GM12873 (cell line): ENCODE measurements around the gene GIT1.

Experiments
- TF ChIP-seq, protein P1 (sequence below): IDR thresholded peaks from 2 replicates; pipeline ENCODE4 v1.5.1; 2012; ENCODE audit warnings: low read depth, mild to moderate bottlenecking, moderate library complexity, low read length, control low read depth; ENCODE audit not compliant: insufficient read depth; ENCODE audit errors: missing control alignments

Gene GIT1

DNA sequence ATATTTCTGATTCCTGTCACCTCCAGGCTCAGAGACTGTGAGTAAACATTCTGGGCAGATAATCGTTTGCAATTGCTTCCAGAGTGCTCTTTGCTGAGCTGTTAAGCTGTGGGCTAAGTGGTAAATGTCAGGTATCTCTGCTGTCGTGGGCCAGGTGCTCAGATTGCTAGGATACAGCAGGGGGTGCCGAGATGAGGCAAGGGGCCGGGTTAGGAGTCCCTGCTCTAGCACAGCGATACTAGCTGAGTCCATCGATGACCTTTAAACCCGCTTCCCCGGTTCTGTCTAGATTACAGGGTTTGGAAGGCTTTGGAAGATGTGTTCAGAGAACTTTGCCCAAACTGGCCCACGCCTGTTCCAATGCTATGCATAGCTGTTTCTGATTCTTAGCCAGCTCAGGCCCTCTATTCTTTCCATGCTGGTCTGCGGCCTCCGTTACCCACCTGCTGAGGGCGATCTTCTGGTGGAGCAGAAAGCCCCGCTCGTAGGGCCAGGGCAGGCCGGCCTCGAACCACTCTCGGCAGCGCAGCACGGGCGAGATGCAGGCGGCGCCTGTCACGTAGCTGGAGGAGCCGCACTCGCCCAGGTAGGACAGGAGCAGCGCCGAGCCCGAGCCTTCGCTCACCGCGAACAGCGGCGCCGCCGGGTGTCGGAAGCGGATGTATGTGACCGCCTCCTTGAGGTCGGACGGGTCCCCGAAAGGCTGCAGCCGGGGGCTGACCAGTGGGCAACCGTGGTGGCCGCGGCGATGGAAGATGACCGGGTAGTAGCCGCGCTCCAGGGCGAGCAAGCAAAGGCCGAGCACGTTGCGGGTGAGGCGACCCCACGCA, 23.6 kb downstream of the GIT1 start:
- TF ChIP-seq, protein P1, sequence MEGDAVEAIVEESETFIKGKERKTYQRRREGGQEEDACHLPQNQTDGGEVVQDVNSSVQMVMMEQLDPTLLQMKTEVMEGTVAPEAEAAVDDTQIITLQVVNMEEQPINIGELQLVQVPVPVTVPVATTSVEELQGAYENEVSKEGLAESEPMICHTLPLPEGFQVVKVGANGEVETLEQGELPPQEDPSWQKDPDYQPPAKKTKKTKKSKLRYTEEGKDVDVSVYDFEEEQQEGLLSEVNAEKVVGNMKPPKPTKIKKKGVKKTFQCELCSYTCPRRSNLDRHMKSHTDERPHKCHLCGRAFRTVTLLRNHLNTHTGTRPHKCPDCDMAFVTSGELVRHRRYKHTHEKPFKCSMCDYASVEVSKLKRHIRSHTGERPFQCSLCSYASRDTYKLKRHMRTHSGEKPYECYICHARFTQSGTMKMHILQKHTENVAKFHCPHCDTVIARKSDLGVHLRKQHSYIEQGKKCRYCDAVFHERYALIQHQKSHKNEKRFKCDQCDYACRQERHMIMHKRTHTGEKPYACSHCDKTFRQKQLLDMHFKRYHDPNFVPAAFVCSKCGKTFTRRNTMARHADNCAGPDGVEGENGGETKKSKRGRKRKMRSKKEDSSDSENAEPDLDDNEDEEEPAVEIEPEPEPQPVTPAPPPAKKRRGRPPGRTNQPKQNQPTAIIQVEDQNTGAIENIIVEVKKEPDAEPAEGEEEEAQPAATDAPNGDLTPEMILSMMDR = no peak

DNA sequence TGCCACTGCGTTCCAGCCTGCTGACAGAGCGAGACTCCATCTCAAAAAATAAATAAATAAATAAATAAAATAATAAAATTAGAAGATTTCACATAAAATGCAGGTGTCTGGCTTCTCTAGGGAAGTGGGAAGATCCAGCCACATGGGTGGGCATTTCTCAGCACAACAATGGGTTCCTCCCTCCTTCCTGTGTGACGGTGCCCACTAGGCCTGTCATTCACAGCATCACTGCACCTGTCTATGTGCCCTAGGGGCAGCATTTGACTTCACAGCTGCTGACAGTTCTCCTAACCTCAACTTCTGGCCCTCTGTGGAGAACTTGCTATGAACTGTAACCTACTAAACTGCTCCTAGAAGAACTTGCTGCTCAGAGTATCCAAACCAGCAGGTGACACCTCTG, 25.6 kb downstream of the GIT1 start:
- TF ChIP-seq, protein P1 = no peak

DNA sequence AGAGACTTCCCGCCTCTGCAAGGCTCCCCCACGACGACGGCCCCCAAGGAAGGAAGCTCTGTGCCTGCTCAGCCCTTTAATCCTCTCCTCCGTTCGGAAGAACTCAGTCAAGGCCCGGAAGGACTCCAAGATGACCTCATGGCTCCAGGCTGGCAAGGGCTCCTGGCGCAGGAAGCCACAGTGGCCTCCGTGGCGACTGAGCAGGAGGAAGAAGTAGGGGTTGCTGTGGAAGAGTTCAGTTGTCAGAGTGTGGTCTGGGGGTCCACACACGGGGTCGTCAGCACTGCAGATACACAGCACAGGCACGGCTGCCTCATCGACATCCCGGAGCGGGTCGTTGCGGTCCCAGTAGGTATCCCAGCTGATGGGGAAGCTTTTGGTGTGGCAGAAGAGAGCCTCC, 26.8 kb downstream of the GIT1 start:
- TF ChIP-seq, protein P1 = no peak

DNA sequence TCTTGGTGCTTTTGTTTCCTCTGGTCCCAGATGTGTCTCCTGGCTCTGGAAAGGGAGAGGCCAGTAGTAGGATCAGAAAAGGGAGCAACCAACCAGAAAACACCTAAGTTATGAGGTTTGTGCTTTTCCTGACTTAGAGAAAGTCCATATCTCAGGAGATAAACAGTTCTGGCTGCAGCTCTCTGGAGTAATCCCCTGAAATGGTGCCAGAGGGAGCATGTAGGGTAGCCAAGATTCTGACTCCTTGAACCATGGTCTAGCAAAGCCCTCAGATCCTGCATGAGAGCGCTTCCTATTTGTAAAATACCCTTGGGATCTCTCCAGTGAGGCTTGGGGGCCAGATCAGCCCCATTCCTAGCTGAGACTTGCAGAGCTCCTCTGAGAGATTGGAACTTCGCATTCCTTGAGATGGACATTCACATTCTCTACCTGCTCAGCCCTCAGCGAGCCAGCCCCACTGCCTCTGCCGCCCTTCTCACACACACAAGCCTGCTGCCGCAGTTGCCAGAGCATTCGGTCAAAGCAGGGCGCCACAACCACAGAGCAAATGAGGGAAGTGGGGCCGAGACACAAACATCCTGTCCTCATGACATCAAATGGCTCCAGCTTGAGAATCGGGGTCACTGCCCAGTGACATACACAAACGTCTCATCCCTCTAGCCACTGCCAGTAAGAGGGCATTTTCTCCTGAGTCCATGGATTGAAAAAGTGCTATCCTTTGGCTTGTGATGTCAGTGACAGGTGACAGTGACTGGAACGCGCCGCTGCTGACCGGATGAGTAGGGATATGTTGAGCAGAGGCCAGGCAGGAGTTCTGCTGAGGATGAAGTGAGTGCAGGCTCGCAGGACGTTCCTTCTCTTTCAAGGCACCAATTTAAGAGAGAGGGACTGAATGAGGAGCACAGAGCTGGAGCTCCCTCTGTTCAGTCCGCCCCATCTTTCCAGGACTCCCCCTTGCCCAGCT, 27.6 kb downstream of the GIT1 start:
- TF ChIP-seq, protein P1 = no peak

DNA sequence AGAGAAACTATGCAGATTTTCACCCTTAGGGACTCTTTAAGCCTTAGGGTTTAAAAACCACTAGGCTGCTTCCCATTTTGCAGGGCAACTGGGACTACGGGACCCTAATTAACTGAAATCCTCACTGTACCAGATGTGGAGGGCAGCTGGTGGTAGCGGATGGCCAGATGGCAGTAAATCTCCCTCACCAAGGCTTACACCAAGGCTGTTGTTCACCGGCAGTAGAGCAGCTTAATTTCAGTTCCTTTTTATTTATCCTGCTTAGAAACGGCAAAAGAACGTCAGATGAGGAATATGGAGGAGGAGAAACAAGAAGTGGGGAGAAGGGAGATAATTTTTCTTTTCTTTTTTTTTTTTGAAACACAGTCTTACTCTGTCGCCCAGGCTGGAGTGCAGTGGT, 29.1 kb downstream of the GIT1 start:
- TF ChIP-seq, protein P1 = no peak

DNA sequence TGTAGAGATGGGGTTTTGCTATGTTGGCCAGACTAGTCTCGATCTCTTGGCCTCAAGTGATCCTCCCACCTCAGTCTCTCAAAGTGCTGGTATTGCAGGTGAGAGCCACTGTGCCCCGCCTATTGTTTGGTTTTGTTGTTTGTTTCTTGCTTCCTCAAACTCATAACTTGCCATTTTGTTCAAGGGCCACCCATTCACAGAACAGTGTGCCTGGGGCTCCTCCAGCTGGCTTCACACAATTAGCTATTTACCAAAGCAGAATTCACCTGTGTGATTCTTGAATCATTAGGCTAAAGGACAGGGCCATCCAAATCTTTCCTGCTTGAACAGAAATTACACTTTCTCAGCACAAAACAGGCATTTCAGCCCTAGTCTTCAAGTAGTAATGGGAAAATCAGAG, 29.8 kb downstream of the GIT1 start:
- TF ChIP-seq, protein P1 = no peak

DNA sequence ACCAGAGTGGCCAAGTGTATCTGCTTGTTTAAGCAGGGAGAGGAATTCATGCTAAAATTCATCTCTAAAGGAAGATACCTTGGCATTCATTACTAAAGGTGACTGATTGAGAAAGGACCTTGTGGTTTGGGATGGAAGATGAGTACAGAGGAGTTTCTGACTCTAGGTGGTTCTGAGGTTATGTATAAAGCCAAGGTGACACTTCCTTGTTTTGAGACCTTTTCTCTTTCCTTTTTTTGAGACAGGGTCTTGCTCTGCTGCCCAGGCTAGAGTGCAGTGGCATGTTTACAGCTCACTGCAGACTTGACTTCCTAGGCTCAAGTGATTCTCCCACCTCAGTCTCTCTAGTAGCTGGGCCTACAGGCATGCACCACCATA, 31.7 kb downstream of the GIT1 start:
- TF ChIP-seq, protein P1 = no peak
